Thyroid gland (tissue), 4 donors: Measurements from ENCODE around the gene CD59. TPM values are rescaled to one million over a fixed set of nuclear protein-coding genes. Genes with fewer than 3 reads are reported as not detected.
"Not testable (repeated sequence)": the region's sequence is repeated elsewhere in the genome, so short reads cannot be mapped to it uniquely, and the experiment has no call there.

Experiments used
- DNase-seq, 2 donors: peaks; one replicate each; pipeline ENCODE4 v3.0.0-alpha.2; 2019
- H3K27ac ChIP-seq, 3 donors: fragments of 200-600 bp; sonication (generic); 1 replicate in 2 of 3; 2 replicates in 1 of 3; pipeline ENCODE4 v1.5.1; 2016 to 2019; ENCODE audit warnings: mild to moderate bottlenecking in 1 of 3, moderate library complexity in 1 of 3
- H3K27me3 ChIP-seq: fragments of 200-600 bp; sonication (generic); one replicate; pipeline ENCODE4 v1.5.1; 2019
- H3K36me3 ChIP-seq, 2 donors: fragments of 200-600 bp; sonication (generic); one replicate each; pipeline ENCODE4 v1.5.1; 2016 to 2019
- H3K4me1 ChIP-seq, 2 donors: fragments of 200-600 bp; sonication (generic); one replicate each; pipeline ENCODE4 v1.5.1; 2017 to 2019
- H3K4me3 ChIP-seq, 3 donors: fragments of 200-600 bp; sonication (generic); replicated peaks in 1 of 3; 1 replicate in 2 of 3; 2 replicates in 1 of 3; pipeline ENCODE4 v1.5.1; 2016; ENCODE audit warnings: mild to moderate bottlenecking in 1 of 3
- H3K9me3 ChIP-seq: fragments of 200-600 bp; sonication (generic); one replicate; pipeline ENCODE4 v1.5.1; 2017
- POLR2A ChIP-seq, 2 donors: fragments of 450-650 bp; IDR thresholded peaks; one replicate each; pipeline ENCODE4 v1.6.1; 2017; ENCODE audit warnings: antibody characterized with exemption in 2 of 2, mild to moderate bottlenecking in 2 of 2, moderate library complexity in 1 of 2
- WGBS, 2 donors: methylation state at CpG; one replicate each; pipeline ENCODE4 v1.1.5; 2017; 5-methylcytosine and 5-hydroxymethylcytosine counted together
- intact Hi-C: fragments of 100-400 bp; cut with DNase I; formaldehyde crosslinking; loops from one replicate; pipeline ENCODE4 v1.15.1; 2023
- total RNA-seq, 4 donors: library from RNA; depleted of rRNA; stranded (reverse); fragments of >200 nt; gene quantifications; one replicate each; pipeline ENCODE4 v1.2.3, GENCODE V29; 2016
- TF ChIP-seq, protein P1 (sequence below), 6 experiments: fragments of 200-600 bp in 3 of 6; fragments of 450-650 bp in 3 of 6; sonication (generic) in 3 of 6; IDR thresholded peaks; one replicate each; pipeline ENCODE4 v1.5.1; 2016 to 2019; ENCODE audit warnings: antibody characterized with exemption in 6 of 6, mild to moderate bottlenecking in 2 of 6, inconsistent platforms in 1 of 6, moderate library complexity in 1 of 6

Gene CD59
- total RNA-seq, 4 donors from 2014 or later = 367 to 562 (median 504) TPM

DNA sequence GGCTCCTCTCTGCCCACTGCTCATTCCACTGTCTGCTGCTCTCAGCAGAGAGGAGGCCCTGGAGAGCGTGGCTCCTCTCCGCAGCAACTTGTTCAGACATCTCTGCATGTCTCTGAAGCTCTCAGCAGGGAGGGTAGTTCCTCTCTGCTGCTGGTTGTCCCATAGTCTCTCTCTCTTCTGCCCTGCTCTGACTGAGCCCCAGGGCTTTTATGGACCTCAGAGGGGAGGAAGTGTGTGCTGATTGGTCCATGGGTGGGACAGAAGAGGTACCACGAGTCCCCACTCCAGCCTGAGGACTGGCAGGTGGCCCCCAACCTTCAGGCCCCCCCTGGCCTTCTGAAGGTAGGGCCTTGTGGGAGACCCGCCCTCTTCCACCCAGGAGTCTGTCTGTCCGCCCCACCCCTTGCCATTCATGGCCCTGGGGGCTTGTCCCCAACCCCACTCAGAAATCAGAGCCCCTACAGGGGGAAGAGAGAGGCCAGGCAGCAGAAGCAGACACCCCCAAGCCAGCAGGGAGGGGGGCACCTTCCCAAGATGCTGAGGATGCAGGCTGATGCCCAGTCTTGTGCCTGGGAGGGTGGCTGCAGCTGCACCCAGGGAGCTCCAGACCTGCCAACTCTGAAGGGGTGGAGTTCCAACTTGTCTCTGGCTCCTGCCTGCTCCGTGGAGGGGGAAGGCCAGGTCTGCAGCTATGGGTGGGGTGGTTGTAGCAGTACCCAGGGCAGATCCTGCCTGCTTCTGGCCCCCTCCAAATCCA is 70.7 kb downstream of the CD59 start:
- 83 to 95% methylated on average over 3 to 4 of the region's 6 CpGs for whole genome bisulfite sequencing, 2 donors
- DNase-seq = no peak
- no peaks in the 10 kb centered on the region for H3K27me3 ChIP-seq
- TF ChIP-seq POLR2A (IDR thresholded peaks at IDR 0.05) = no peak
- TF ChIP-seq, protein P1, sequence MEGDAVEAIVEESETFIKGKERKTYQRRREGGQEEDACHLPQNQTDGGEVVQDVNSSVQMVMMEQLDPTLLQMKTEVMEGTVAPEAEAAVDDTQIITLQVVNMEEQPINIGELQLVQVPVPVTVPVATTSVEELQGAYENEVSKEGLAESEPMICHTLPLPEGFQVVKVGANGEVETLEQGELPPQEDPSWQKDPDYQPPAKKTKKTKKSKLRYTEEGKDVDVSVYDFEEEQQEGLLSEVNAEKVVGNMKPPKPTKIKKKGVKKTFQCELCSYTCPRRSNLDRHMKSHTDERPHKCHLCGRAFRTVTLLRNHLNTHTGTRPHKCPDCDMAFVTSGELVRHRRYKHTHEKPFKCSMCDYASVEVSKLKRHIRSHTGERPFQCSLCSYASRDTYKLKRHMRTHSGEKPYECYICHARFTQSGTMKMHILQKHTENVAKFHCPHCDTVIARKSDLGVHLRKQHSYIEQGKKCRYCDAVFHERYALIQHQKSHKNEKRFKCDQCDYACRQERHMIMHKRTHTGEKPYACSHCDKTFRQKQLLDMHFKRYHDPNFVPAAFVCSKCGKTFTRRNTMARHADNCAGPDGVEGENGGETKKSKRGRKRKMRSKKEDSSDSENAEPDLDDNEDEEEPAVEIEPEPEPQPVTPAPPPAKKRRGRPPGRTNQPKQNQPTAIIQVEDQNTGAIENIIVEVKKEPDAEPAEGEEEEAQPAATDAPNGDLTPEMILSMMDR (IDR thresholded peaks at IDR 0.05) = no peak
- intact Hi-C loops = no loop called here
- no peaks in the 10 kb centered on the region for H3K9me3 ChIP-seq
- H3K4me3 ChIP-seq = no peak overlapping the region
- no peaks in the 10 kb centered on the region for H3K36me3 ChIP-seq
- no peak overlapping the region for H3K27ac ChIP-seq
- H3K4me1 ChIP-seq = peaks cover 3 to 22% of the 10 kb centered on the region in 2 donors

- intact Hi-C loops = no loop called here
- no peak for DNase-seq
- TF ChIP-seq, protein P1 (IDR thresholded peaks at IDR 0.05) = no peak
- no peak for TF ChIP-seq POLR2A (IDR thresholded peaks at IDR 0.05)
- Histone ChIP-seq H3K9me3 (no peaks in the 10 kb centered on the region), H3K27me3 (no peaks in the 10 kb centered on the region), H3K4me3 (no peak overlapping the region), H3K36me3 (no peaks in the 10 kb centered on the region), H3K27ac (no peak overlapping the region), H3K4me1 (peaks cover 3 to 22% of the 10 kb centered on the region in 2 donors)
- 92 to 96% methylated on average over 4 of the region's 4 CpGs for WGBS, 2 donors
Measured at GRCh38 chr11:33664827-33665226, 71.4 kb downstream of the CD59 start.

DNA sequence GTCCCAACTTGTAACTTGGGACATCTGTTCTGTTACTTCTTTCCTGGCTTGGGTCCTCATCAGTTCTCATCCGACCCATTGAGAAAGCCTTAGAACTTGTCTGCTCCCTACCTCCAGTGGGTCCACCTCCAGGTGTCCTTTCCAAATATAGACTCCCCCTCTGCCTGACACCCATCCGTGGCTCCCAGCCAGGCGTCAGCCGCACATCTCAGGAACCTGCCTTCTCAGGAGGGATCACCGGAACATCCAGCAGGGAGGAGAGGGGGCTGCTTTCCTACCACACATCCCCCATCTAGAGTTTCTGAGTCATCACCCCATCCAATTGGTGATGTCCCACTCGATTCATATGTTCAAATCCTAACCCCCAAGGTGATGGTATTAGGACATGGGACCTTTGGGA is 72.1 kb downstream of the CD59 start:
- Histone ChIP-seq H3K27me3 (no peaks in the 10 kb centered on the region), H3K9me3 (no peaks in the 10 kb centered on the region), H3K27ac (no peak overlapping the region), H3K36me3 (no peaks in the 10 kb centered on the region), H3K4me3 (no peak overlapping the region), H3K4me1 (peaks cover 3 to 22% of the 10 kb centered on the region in 2 donors)
- intact Hi-C loops = no loop called here
- TF ChIP-seq, protein P1 (IDR thresholded peaks at IDR 0.05) = no peak
- no peak for TF ChIP-seq POLR2A (IDR thresholded peaks at IDR 0.05)
- WGBS, 2 donors = 94 to 96% methylated on average over 6 of the region's 6 CpGs
- no peak for DNase-seq

GRCh38 chr11:33663121-33663520 is 73.1 kb downstream of the CD59 start:
- DNase-seq = no peak
- Histone ChIP-seq H3K4me1 (peaks cover 6 to 22% of the 10 kb centered on the region in 2 donors), H3K36me3 (no peaks in the 10 kb centered on the region), H3K27ac (no peak overlapping the region), H3K9me3 (no peaks in the 10 kb centered on the region), H3K4me3 (no peak overlapping the region), H3K27me3 (no peaks in the 10 kb centered on the region)
- intact Hi-C loops = no loop called here
- TF ChIP-seq, protein P1 (IDR thresholded peaks at IDR 0.05) = no peak
- TF ChIP-seq POLR2A (IDR thresholded peaks at IDR 0.05) = no peak

- WGBS, 2 donors = 35 to 47% methylated on average over 7 of the region's 7 CpGs
Measured at GRCh38 chr11:33661526-33661925, 74.7 kb downstream of the CD59 start.

More at GRCh38 chr11:33661526-33661925, 74.7 kb downstream of the CD59 start:
- H3K36me3 ChIP-seq, H3K4me3 ChIP-seq, intact Hi-C loops, H3K27me3 ChIP-seq, H3K9me3 ChIP-seq: not testable (repeated sequence)
- peaks cover 22 to 37% of the 10 kb centered on the region in 2 donors for H3K4me1 ChIP-seq
- DNase-seq = peak; percentile 85 to 86
- peak overlapping the region; percentile 55 to 85 (median 67) for H3K27ac ChIP-seq
